Measurements from ENCODE around the gene JAK3. TPM values are rescaled to one million over a fixed set of nuclear protein-coding genes. Genes with fewer than 3 reads are reported as not detected.

The JAK3 gene
- polyA plus RNA-seq, 1 of the 3 experiments (the other 2 are of a cell fraction) = 1.3 TPM

- H3K36me3 ChIP-seq (replicated peaks in 1 of 2; ENCODE audit: control insufficient read depth in 1 of 2, insufficient read depth in 2 of 2, low read length in 1 of 2) = no peaks in the 10 kb centered on the region
- H3F3A ChIP-seq (replicated peaks; ENCODE audit: insufficient read depth) = no peaks in the 10 kb centered on the region
- H3K9ac ChIP-seq = no peak overlapping the region
- no peak overlapping the region for H2AFZ ChIP-seq (ENCODE audit: low read depth)
- 42% methylated on average over 7 of the region's 7 CpGs for WGBS (ENCODE audit: low lambda C conversion rate)
- no peak overlapping the region for H3K4me2 ChIP-seq
- ChIA-PET CTCF (interaction anchor here (0.6 kb wide), 1 partner anchor 46 kb away, joined by 3 read pairs; the partner anchor contains the start of gene CCDC124), POLR2A (no interaction called here)
- H3K4me1 ChIP-seq (ENCODE audit: control insufficient read depth in 1 of 2, insufficient read depth in 2 of 2, low read depth in 1 of 2, low read length in 1 of 2) = no peaks in the 10 kb centered on the region
- TF ChIP-seq SIN3A (IDR thresholded peaks at IDR 0.05; ENCODE audit: borderline replicate concordance, low read depth, low read length) (no peak), ZBTB33 (IDR thresholded peaks at IDR 0.05; ENCODE audit: borderline replicate concordance, low read depth) (no peak), RXRA (IDR thresholded peaks at IDR 0.05; ENCODE audit: borderline replicate concordance, low read depth) (no peak), IRF3 (IDR thresholded peaks at IDR 0.05; ENCODE audit: low read depth, low read length) (no peak), MEF2A (IDR thresholded peaks at IDR 0.05; ENCODE audit: borderline replicate concordance, low read depth) (no peak), PBX3 (IDR thresholded peaks at IDR 0.05) (no peak)
- no peak for DNase-seq
- no peaks in the 10 kb centered on the region for H3K9me3 ChIP-seq
- no peaks in the 10 kb centered on the region for H4K20me1 ChIP-seq (ENCODE audit: insufficient read depth)
- no peaks in the 10 kb centered on the region for H3K79me2 ChIP-seq (ENCODE audit: insufficient read depth)
- H3K27ac ChIP-seq (ENCODE audit: low read depth in 2 of 2, low read length in 1 of 2) = no peak overlapping the region
- no peak overlapping the region for H3K4me3 ChIP-seq (ENCODE audit: low read depth in 2 of 2, low read length in 1 of 2)
- H3K9me2 ChIP-seq = no peaks in the 10 kb centered on the region
- H3K27me3 ChIP-seq (ENCODE audit: insufficient read depth) = peaks cover 8% of the 10 kb centered on the region; the same call in 1 of the 2 replicates
These were observed 38.7 kb upstream of the JAK3 start for GRCh38 chr19:17886515-17886914.

GRCh38 chr19:17883627-17884410 is 36.0 kb upstream of the JAK3 start:
- H4K20me1 ChIP-seq (ENCODE audit: insufficient read depth) = no peaks in the 10 kb centered on the region
- H2AFZ ChIP-seq (ENCODE audit: low read depth) = no peak overlapping the region
- no peaks in the 10 kb centered on the region for H3K79me2 ChIP-seq (ENCODE audit: insufficient read depth)
- H3K4me3 ChIP-seq (ENCODE audit: low read depth in 2 of 2, low read length in 1 of 2) = no peak overlapping the region
- no peaks in the 10 kb centered on the region for H3K36me3 ChIP-seq (replicated peaks in 1 of 2; ENCODE audit: control insufficient read depth in 1 of 2, insufficient read depth in 2 of 2, low read length in 1 of 2)
- no peaks in the 10 kb centered on the region for H3K9me3 ChIP-seq
- WGBS (ENCODE audit: low lambda C conversion rate) = 32% methylated on average over 15 of the region's 33 CpGs
- peaks cover 29% of the 10 kb centered on the region for H3K27me3 ChIP-seq (ENCODE audit: insufficient read depth)
- H3K27ac ChIP-seq (ENCODE audit: low read depth in 2 of 2, low read length in 1 of 2) = no peak overlapping the region
- H3K9me2 ChIP-seq = no peaks in the 10 kb centered on the region
- no peak overlapping the region for H3K9ac ChIP-seq
- DNase-seq = peak; percentile 77
- no peak overlapping the region for H3K4me2 ChIP-seq
- ChIA-PET CTCF (interaction anchor here (0.9 to 1.3 kb wide), 2 partner anchors 8 to 49 kb away, joined by 3 read pairs; partner anchors contain the start of gene CCDC124), POLR2A (no interaction called here)
- H3K4me1 ChIP-seq (ENCODE audit: control insufficient read depth in 1 of 2, insufficient read depth in 2 of 2, low read depth in 1 of 2, low read length in 1 of 2) = no peaks in the 10 kb centered on the region
- no peaks in the 10 kb centered on the region for H3F3A ChIP-seq (replicated peaks; ENCODE audit: insufficient read depth)
- TF ChIP-seq NFIC (IDR thresholded peaks at IDR 0.05; ENCODE audit: borderline replicate concordance) = no peak
- TF ChIP-seq RAD21 (IDR thresholded peaks at IDR 0.05; ENCODE audit: low read length) = no peak
- TF ChIP-seq MEF2A (IDR thresholded peaks at IDR 0.05; ENCODE audit: borderline replicate concordance, low read depth) = no peak
- no peak for TF ChIP-seq EZH2phosphoT487 (IDR thresholded peaks at IDR 0.05; ENCODE audit: borderline replicate concordance, low read depth)
- TF ChIP-seq TCF12 (IDR thresholded peaks at IDR 0.05) = no peak

Measured in SK-N-SH (cell line).